Uterus (tissue), 2 donors: ENCODE data around the gene GRIN2A.

ENCODE experiments used
- CTCF ChIP-seq, 4 experiments: fragments of 200-600 bp in 2 of 4; fragments of 450-650 bp in 2 of 4; sonication (generic) in 2 of 4; IDR thresholded peaks; one replicate each; pipeline ENCODE4 v1.5.1; 2016 to 2019; ENCODE audit warnings: antibody characterized with exemption in 4 of 4, mild to moderate bottlenecking in 2 of 4, moderate library complexity in 1 of 4
- POLR2A ChIP-seq, 2 donors: fragments of 450-650 bp; IDR thresholded peaks; one replicate each; pipeline ENCODE4 v1.6.1; 2016; ENCODE audit warnings: antibody characterized with exemption in 2 of 2, mild to moderate bottlenecking in 1 of 2, moderate library complexity in 1 of 2

GRCh38 chr16:10169031-10169430 is 13.2 kb downstream of the GRIN2A start:
- TF ChIP-seq CTCF (IDR thresholded peaks at IDR 0.05) (no peak), POLR2A (IDR thresholded peaks at IDR 0.05) (no peak)
